ENCODE measurements around the gene GPR160.

- TF ChIP-seq CTCF (conservative IDR thresholded peaks at IDR 0.05 in 1 of 2, IDR thresholded peaks at IDR 0.05 in 1 of 2; ENCODE audit: low read depth in 1 of 2, low read length in 2 of 2) (no peak), EZH2 (IDR thresholded peaks at IDR 0.05; ENCODE audit: low read length, missing control alignments) (no peak)
Observed at GRCh38 chr3:170033489-170033888, 4.3 kb upstream of the GPR160 start.
